Measurements from ENCODE around the gene HYPK.
A peak's percentile ranks its signal among the peaks of the same experiment; 100 is the strongest.

HYPK gene

GRCh38 chr15:43775411-43775965, 24.9 kb upstream of the HYPK start:
- Histone ChIP-seq H3K4ac (ENCODE audit: low read length) (no peak overlapping the region), H3K27me3 (ENCODE audit: control insufficient read depth in 3 of 3, insufficient read depth in 3 of 3, low read depth in 1 of 3, low read length in 3 of 3) (peaks cover 0 to 10% (median 2%) of the 10 kb centered on the region in 3 experiments), H3K4me1 (ENCODE audit: control insufficient read depth in 2 of 2, insufficient read depth in 1 of 2, low read depth in 1 of 2, low read length in 2 of 2) (peaks cover 0 to 7% of the 10 kb centered on the region in 2 donors), H2BK120ac (ENCODE audit: low read depth, low read length) (peak overlapping the region; percentile 77), H2AK5ac (ENCODE audit: low read depth, low read length) (no peak overlapping the region), H2BK5ac (ENCODE audit: low read length) (no peak overlapping the region), H3K23ac (ENCODE audit: low read depth, low read length, poor library complexity) (no peak overlapping the region), H3K36me3 (replicated peaks in 1 of 2; ENCODE audit: control insufficient read depth in 2 of 2, insufficient read depth in 2 of 2, low read length in 2 of 2) (peaks cover 11 to 49% of the 10 kb centered on the region in 2 donors), H4K8ac (ENCODE audit: low read depth, low read length) (no peak overlapping the region), H3K14ac (ENCODE audit: low read length) (no peak overlapping the region), H4K91ac (ENCODE audit: low read depth, low read length, poor library complexity) (no peak overlapping the region), H2BK12ac (ENCODE audit: low read length) (no peak overlapping the region), H3K9ac (ENCODE audit: low read depth, low read length, poor library complexity) (no peak overlapping the region), H2BK15ac (ENCODE audit: low read length) (no peak overlapping the region), H3K4me2 (ENCODE audit: insufficient read depth, low read length, poor library complexity, severe bottlenecking) (no peak overlapping the region), H3K27ac (replicated peaks; ENCODE audit: low read length) (no peak overlapping the region), H3K4me3 (ENCODE audit: low read length in 2 of 2) (no peak overlapping the region), H3K79me1 (ENCODE audit: low read depth, low read length) (no peaks in the 10 kb centered on the region), H2AFZ (ENCODE audit: low read length) (no peak overlapping the region), H3K18ac (ENCODE audit: low read length) (no peak overlapping the region), H3K9me3 (replicated peaks in 1 of 2; ENCODE audit: control insufficient read depth in 2 of 2, insufficient read depth in 1 of 2, low read depth in 1 of 2, low read length in 2 of 2) (no peaks in the 10 kb centered on the region)
- DNase-seq (ENCODE audit: low spot score) = no peak
- no CpG with 5 or more reads among the region's 1 CpG for WGBS, 2 donors (ENCODE audit: extremely low coverage in 2 of 2, insufficient read length in 2 of 2, insufficient replicate concordance in 1 of 2)

- H3K4me2 ChIP-seq (ENCODE audit: insufficient read depth, low read length, poor library complexity, severe bottlenecking) = peak overlapping the region; percentile 94
- no peak overlapping the region for H3K27ac ChIP-seq (replicated peaks; ENCODE audit: low read length)
- no peaks in the 10 kb centered on the region for H3K79me1 ChIP-seq (ENCODE audit: low read depth, low read length)
- H3K36me3 ChIP-seq (replicated peaks in 1 of 2; ENCODE audit: control insufficient read depth in 2 of 2, insufficient read depth in 2 of 2, low read length in 2 of 2) = peaks cover 9 to 42% of the 10 kb centered on the region in 2 donors
- no CpG with 5 or more reads among the region's 35 CpGs for WGBS, 2 donors (ENCODE audit: extremely low coverage in 2 of 2, insufficient read length in 2 of 2, insufficient replicate concordance in 1 of 2)
- peak overlapping the region; percentile 90 for H2BK15ac ChIP-seq (ENCODE audit: low read length)
- peak overlapping the region; percentile 35 for H2BK5ac ChIP-seq (ENCODE audit: low read length)
- H2AK5ac ChIP-seq (ENCODE audit: low read depth, low read length) = peak overlapping the region; percentile 68
- peak overlapping the region; percentile 29 for H3K4ac ChIP-seq (ENCODE audit: low read length)
- H2BK12ac ChIP-seq (ENCODE audit: low read length) = no peak overlapping the region
- peak overlapping the region in 1 of 2 donors; percentile 78 for H3K4me3 ChIP-seq (ENCODE audit: low read length in 2 of 2)
- H4K91ac ChIP-seq (ENCODE audit: low read depth, low read length, poor library complexity) = no peak overlapping the region
- H4K8ac ChIP-seq (ENCODE audit: low read depth, low read length) = peak overlapping the region; percentile 45
- H3K9ac ChIP-seq (ENCODE audit: low read depth, low read length, poor library complexity) = peak overlapping the region; percentile 89
- H2BK120ac ChIP-seq (ENCODE audit: low read depth, low read length) = peak overlapping the region; percentile 77
- H3K18ac ChIP-seq (ENCODE audit: low read length) = peak overlapping the region; percentile 89
- DNase-seq (ENCODE audit: low spot score) = peak; percentile 14
- peaks cover 0 to 7% of the 10 kb centered on the region in 2 donors for H3K4me1 ChIP-seq (ENCODE audit: control insufficient read depth in 2 of 2, insufficient read depth in 1 of 2, low read depth in 1 of 2, low read length in 2 of 2)
- no peak overlapping the region for H2AFZ ChIP-seq (ENCODE audit: low read length)
- no peaks in the 10 kb centered on the region for H3K9me3 ChIP-seq (replicated peaks in 1 of 2; ENCODE audit: control insufficient read depth in 2 of 2, insufficient read depth in 1 of 2, low read depth in 1 of 2, low read length in 2 of 2)
- H3K23ac ChIP-seq (ENCODE audit: low read depth, low read length, poor library complexity) = peak overlapping the region; percentile 44
- no peak overlapping the region for H3K14ac ChIP-seq (ENCODE audit: low read length)
- H3K27me3 ChIP-seq (ENCODE audit: control insufficient read depth in 3 of 3, insufficient read depth in 3 of 3, low read depth in 1 of 3, low read length in 3 of 3) = peaks cover 0 to 10% (median 2%) of the 10 kb centered on the region in 3 experiments
Observed at GRCh38 chr15:43776101-43776717, 24.2 kb upstream of the HYPK start.

GRCh38 chr15:43776718-43777266, 23.6 kb upstream of the HYPK start, which contains the start of gene ELL3:
Gene ELL3 (minus strand): TSS chr15:43776966. CDS start chr15:43776901, 65 bp downstream.
- Histone ChIP-seq H2BK15ac (ENCODE audit: low read length) (peak within 1 kb of the TSS; percentile 90), H3K4me3 (ENCODE audit: low read length in 2 of 2) (peak within 1 kb of the TSS in 1 of 2 donors; percentile 84), H2AK5ac (ENCODE audit: low read depth, low read length) (peak within 1 kb of the TSS; percentile 68), H4K91ac (ENCODE audit: low read depth, low read length, poor library complexity) (no peak within 1 kb of the TSS), H3K79me1 (ENCODE audit: low read depth, low read length) (no peaks in the 10 kb centered on the region), H4K8ac (ENCODE audit: low read depth, low read length) (peak within 1 kb of the TSS; percentile 45), H2BK12ac (ENCODE audit: low read length) (no peak within 1 kb of the TSS), H3K18ac (ENCODE audit: low read length) (peak within 1 kb of the TSS; percentile 89), H2AFZ (ENCODE audit: low read length) (no peak within 1 kb of the TSS), H3K27me3 (ENCODE audit: control insufficient read depth in 3 of 3, insufficient read depth in 3 of 3, low read depth in 1 of 3, low read length in 3 of 3) (peaks cover 0 to 10% (median 2%) of the 10 kb centered on the region in 3 experiments), H3K36me3 (replicated peaks in 1 of 2; ENCODE audit: control insufficient read depth in 2 of 2, insufficient read depth in 2 of 2, low read length in 2 of 2) (peaks cover 5 to 36% of the 10 kb centered on the region in 2 donors), H3K14ac (ENCODE audit: low read length) (peak within 1 kb of the TSS; percentile 43), H3K27ac (replicated peaks; ENCODE audit: low read length) (no peak within 1 kb of the TSS), H3K4me1 (ENCODE audit: control insufficient read depth in 2 of 2, insufficient read depth in 1 of 2, low read depth in 1 of 2, low read length in 2 of 2) (peaks cover 0 to 7% of the 10 kb centered on the region in 2 donors), H2BK5ac (ENCODE audit: low read length) (peak within 1 kb of the TSS; percentile 35), H3K4ac (ENCODE audit: low read length) (peak within 1 kb of the TSS; percentile 29), H3K9ac (ENCODE audit: low read depth, low read length, poor library complexity) (peak within 1 kb of the TSS; percentile 89), H3K4me2 (ENCODE audit: insufficient read depth, low read length, poor library complexity, severe bottlenecking) (peak within 1 kb of the TSS; percentile 94), H3K9me3 (replicated peaks in 1 of 2; ENCODE audit: control insufficient read depth in 2 of 2, insufficient read depth in 1 of 2, low read depth in 1 of 2, low read length in 2 of 2) (no peaks in the 10 kb centered on the region), H2BK120ac (ENCODE audit: low read depth, low read length) (peak within 1 kb of the TSS; percentile 77), H3K23ac (ENCODE audit: low read depth, low read length, poor library complexity) (peak within 1 kb of the TSS; percentile 44)
- peak; percentile 31 for DNase-seq (ENCODE audit: low spot score)
- no CpG with 5 or more reads among the region's 41 CpGs for WGBS, 2 donors (ENCODE audit: extremely low coverage in 2 of 2, insufficient read length in 2 of 2, insufficient replicate concordance in 1 of 2)

Data from neuronal stem cell (in vitro differentiated cells).